ENCODE measurements around the gene HCRTR1. TPM values are rescaled to one million over a fixed set of nuclear protein-coding genes. Genes with fewer than 3 reads are reported as not detected.

The HCRTR1 gene
- total and polyA plus RNA-seq, 2 of the 8 experiments (the other 6 are each of a cell fraction or from before 2014, with no cell fraction given) = 0.35 to 0.39 TPM

DNA sequence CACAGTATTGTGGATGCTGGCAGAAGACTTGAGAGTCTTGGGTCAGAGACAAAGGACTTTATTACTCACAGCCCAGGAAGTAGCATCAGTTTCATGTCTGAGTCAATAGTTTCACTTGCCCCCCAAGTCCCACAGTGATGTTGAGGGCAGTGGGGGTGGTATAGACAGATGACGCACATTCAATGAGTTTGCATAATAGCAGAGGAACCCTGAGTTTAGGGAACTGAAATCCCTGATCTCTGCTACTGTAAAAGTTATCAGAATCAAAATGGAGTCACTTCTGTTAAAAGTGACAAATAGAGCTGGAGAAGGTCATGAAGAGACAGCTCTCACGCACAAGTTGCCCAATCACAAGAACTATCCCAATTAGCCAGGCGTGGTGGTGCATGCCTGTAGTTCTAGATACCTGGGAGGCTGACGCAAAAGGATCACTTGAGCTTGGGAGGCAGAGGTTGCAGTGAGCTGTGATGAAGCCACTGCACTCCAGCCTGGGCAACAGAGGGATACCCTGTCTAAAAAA lies 11.5 kb upstream of the HCRTR1 start:
- H3K56ac ChIP-seq (replicated peaks; ENCODE audit: insufficient read length, low read depth, low read length) = no peak overlapping the region
- no peaks in the 10 kb centered on the region for H3K79me1 ChIP-seq (ENCODE audit: low read depth, low read length)
- CTCF ChIA-PET (ENCODE audit: partially characterized antibody) = interaction anchor here (0.6 to 3.2 kb wide), 7 partner anchors 9 to 359 kb away, joined by 3 to 15 read pairs (median 4); no protein-coding TSS in a partner anchor
- no peak overlapping the region for H4K8ac ChIP-seq (ENCODE audit: extremely low read depth, insufficient read depth, low read length)
- H2AFZ ChIP-seq (ENCODE audit: low read length) = no peak overlapping the region
- no peak for DNase-seq (ENCODE audit: low read depth in 1 of 2, low spot score in 2 of 2)
- H3K27me3 ChIP-seq (replicated peaks in 1 of 4; ENCODE audit: control insufficient read depth in 3 of 4, extremely low read depth in 1 of 4, insufficient read depth in 3 of 4, low read length in 3 of 4) = no peaks in the 10 kb centered on the region
- H2BK20ac ChIP-seq (ENCODE audit: low read length) = no peak overlapping the region
- no peaks in the 10 kb centered on the region for H3K9me3 ChIP-seq (ENCODE audit: insufficient read depth in 2 of 2, low read depth in 1 of 2, low read length in 1 of 2)
- no peak overlapping the region for H2BK5ac ChIP-seq (ENCODE audit: low read depth, low read length)
- no peak overlapping the region for H2AK5ac ChIP-seq (ENCODE audit: low read depth, low read length)
- no peak overlapping the region for H3K27ac ChIP-seq (ENCODE audit: low read depth, low read length)
- no peak overlapping the region for H3K14ac ChIP-seq (ENCODE audit: insufficient read length)
- H3K4ac ChIP-seq (replicated peaks; ENCODE audit: insufficient read length, low read depth, low read length) = no peak overlapping the region
- POLR2A ChIA-PET (ENCODE audit: partially characterized antibody) = no interaction called here
- no peak overlapping the region for H4K5ac ChIP-seq (ENCODE audit: insufficient read length, low read depth, low read length)
- no peak overlapping the region for H3K4me3 ChIP-seq (ENCODE audit: extremely low read depth in 1 of 4, insufficient read depth in 2 of 4, low read depth in 3 of 4, low read length in 4 of 4)
- no peaks in the 10 kb centered on the region for H3K4me1 ChIP-seq (replicated peaks in 1 of 4; ENCODE audit: control insufficient read depth in 3 of 4, insufficient read depth in 4 of 4, low read length in 3 of 4)
- no peak for FAIRE-seq
- H4K20me1 ChIP-seq (replicated peaks in 1 of 2; ENCODE audit: control insufficient read depth in 1 of 2, insufficient read depth in 2 of 2, low read length in 2 of 2) = no peaks in the 10 kb centered on the region
- no peak overlapping the region for H3K9ac ChIP-seq (replicated peaks in 1 of 4; ENCODE audit: extremely low read depth in 1 of 4, low read depth in 3 of 4, low read length in 3 of 4)
- no peaks in the 10 kb centered on the region for H3K79me2 ChIP-seq (ENCODE audit: control insufficient read depth in 1 of 2, insufficient read depth in 2 of 2, low read length in 2 of 2)
- H3K18ac ChIP-seq (ENCODE audit: extremely low read depth, low read length) = no peak overlapping the region
- no peak overlapping the region for H2BK12ac ChIP-seq (ENCODE audit: low read depth, low read length)
- H3K4me2 ChIP-seq (ENCODE audit: insufficient read depth in 1 of 2, low read depth in 2 of 2, low read length in 2 of 2) = no peak overlapping the region
- no peak overlapping the region for H3K23ac ChIP-seq (ENCODE audit: insufficient read length)
- no peak overlapping the region for H4K91ac ChIP-seq (replicated peaks; ENCODE audit: insufficient read length, low read length)
- H2BK15ac ChIP-seq (ENCODE audit: low read length) = no peak overlapping the region
- no peaks in the 10 kb centered on the region for H3K36me3 ChIP-seq (ENCODE audit: control insufficient read depth in 2 of 4, insufficient read depth in 4 of 4, low read length in 3 of 4)
- H3K23me2 ChIP-seq (ENCODE audit: low read depth, low read length) = no peaks in the 10 kb centered on the region
- H2BK120ac ChIP-seq (replicated peaks; ENCODE audit: low read depth, low read length) = no peak overlapping the region
- 83% methylated on average over 4 of the region's 4 CpGs; no CpG with 5 or more reads in 1 of the 2 experiments for WGBS, 2 experiments (ENCODE audit: extremely low coverage in 1 of 2, insufficient coverage in 1 of 2, insufficient read length in 1 of 2, insufficient replicate concordance in 2 of 2, low coverage in 1 of 2, low lambda C conversion rate in 2 of 2, missing lambda C conversion rate in 1 of 2)
- TF ChIP-seq SP4 (IDR thresholded peaks at IDR 0.05; ENCODE audit: low read length) (no peak), ZNF274 (IDR thresholded peaks at IDR 0.05; ENCODE audit: borderline replicate concordance, extremely low read depth, low read length) (no peak), ASH2L (IDR thresholded peaks at IDR 0.05; ENCODE audit: low read length) (no peak)
